HG03442 (cell line): Measurements from ENCODE around the gene CACNA1D.
"Not testable (repeated sequence)": the region's sequence is repeated elsewhere in the genome, so short reads cannot be mapped to it uniquely, and the experiment has no call there.

Experiments
- ATAC-seq: cut with Tn5 transposase; IDR thresholded peaks from one replicate; pipeline ENCODE4 v1.9.1; 2021; ENCODE audit warnings: mild to moderate bottlenecking, moderate library complexity; ENCODE audit not compliant: unreplicated experiment

Gene CACNA1D

DNA sequence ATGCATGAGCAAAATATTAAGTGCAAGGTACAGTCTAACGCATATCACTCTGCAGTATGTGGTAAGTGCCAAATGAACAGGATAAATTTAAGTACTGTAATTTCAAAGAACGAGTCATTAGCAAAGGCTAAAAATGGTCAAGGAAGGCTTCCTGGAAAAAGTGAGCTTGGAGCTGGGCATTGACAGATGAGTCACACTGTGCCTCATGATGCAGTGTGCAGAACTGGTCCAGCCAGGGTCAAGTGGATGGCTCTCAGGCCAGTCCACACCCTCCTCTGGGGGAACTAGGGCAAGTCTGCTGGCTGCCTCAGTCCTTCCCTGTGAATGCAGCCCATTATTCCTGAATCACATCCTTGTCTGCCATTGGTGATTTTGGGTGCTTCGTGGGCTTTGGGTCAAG, 76.3 kb downstream of the CACNA1D start:
- ATAC-seq: no peak

DNA sequence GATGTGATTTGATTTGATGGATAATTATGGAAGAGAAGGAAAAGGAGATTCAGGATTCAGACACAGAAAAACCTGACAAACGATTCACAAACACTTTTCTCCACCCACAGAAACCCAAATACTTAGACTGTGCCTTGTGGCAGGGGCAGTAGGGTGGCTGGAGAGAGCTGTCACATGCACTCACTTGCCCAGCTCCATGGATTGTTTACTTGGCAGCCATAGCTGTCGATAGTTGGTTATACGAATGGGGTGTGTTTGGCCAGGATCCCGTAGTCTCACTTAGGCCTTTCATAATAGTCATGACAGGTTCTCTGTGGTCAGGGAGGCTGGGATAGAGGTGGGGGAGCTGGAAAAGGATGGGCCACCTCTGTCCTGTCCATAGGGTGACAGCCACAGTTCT, 76.9 kb downstream of the CACNA1D start:
- no peak for ATAC-seq

DNA sequence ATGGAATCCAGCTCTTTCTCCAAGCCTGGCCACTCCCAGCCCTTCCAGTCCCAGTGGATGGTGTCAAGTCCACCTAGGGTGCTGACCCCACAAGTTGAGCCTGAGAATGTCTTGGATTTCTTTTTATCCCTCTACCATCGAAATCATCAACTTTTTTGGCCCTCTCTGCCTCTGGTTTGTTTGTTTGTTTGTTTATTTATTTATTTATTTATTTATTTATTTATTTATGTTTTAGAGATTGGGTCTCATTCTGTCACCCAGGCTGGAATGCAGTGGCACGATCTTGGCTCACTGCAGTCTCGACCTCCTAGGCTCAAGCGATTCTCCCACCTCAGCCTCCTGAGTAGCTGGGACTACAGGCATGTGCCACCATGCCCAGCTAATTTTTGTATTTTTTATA, 77.8 kb downstream of the CACNA1D start:
- not testable (repeated sequence) for ATAC-seq

DNA sequence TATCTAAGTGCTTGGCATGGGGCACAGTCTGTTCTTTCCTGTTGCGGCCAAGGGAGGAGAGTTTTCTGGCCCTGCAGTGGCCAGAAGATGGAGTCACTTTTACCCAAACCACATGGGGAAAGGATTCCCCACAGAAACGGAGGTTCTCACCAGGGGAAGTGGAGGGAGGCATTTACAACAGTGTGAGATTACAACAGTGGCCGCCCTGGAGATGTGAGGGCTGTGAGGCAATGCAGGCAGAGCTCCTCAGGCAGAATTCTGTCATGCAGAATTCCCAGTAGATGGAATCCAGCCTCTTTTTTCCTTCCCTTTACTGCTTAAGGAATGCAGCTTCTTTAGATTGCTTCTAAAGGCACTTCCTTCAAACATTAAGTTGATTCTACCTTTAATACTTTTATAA, 83.1 kb downstream of the CACNA1D start:
- ATAC-seq: no peak

DNA sequence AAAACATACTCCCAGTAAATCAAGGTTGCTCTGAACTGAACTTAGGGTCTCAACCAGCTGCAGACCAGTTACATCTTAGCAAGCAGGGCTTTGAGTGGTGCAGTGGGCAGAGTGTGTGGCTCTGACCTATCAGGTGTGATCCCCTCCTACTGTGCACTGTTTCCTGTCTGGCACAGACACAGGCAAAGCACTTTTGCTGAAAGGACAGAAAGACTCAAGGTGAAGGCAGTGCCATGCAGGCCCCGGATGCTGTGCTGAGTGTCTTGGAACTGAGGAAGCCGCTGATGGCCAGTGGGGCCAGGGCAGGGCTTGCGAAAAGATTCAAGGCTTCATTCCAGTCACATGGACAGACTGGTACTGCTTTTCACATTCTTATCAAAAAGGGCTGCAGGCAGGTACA, 85.2 kb downstream of the CACNA1D start:
- no peak for ATAC-seq

DNA sequence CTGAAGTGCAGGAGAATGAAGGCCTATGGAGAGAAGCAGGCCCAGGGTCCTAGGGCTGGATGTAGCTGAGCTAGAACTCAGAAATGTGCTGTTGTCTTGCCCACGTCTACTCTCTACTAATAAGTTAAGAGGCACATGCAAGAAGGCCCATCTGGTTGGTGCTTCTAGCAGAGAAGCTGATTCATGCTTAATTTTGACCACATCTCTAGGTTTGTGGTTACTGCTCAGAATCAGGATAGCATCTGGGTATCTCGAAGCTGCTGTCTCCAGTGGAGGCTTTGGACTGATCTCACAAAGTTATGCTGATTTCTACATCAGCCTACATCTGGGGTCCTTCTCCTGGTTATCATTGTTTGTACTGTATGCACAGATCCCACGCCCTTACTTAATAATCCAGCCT, 87.3 kb downstream of the CACNA1D start:
- peak; percentile 38 for ATAC-seq

DNA sequence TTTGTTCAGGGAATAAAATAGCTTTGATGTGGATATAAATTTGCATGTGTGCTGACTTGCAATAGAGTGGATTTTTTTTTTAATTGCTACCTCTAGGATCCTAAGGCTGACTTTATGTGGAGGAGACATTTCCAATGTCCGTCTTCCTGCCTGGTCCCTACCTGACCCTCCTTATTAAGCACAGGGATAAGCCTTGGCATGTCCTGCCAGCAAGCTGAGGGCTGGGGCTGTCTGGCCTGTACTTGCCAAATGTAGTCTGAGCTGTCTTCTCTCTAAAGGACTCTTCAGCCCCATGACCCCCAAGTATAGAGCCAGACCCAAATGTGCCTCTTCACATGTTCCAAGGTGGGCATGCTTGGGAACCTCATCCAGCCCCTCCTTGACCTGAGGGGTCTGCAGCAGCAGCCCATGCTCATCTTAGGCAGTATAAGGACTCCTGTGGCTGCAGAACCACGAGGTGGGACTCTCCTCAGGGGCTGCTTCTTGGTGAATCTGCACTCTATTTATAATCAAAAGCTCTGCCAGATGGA, 88.8 kb downstream of the CACNA1D start:
- no peak for ATAC-seq

DNA sequence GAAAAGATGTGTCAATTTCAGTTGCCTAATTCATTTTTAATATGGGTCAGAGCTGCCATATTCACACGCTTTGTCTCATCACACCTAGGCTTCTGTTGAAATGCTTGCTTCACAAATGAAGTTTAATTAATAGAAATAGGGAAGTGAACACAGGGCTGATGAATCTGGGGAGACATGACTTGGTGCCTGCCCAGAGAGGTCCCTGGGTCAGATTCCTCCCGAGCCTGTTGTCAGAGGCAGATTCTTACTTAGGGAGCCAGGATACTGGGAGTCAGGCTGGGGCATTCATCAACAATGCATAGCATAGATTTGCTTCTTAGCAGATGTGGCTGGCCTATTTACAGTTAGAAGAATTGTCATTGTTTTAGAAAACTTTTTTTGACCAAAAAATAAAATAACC, 90.6 kb downstream of the CACNA1D start:
- no peak for ATAC-seq

DNA sequence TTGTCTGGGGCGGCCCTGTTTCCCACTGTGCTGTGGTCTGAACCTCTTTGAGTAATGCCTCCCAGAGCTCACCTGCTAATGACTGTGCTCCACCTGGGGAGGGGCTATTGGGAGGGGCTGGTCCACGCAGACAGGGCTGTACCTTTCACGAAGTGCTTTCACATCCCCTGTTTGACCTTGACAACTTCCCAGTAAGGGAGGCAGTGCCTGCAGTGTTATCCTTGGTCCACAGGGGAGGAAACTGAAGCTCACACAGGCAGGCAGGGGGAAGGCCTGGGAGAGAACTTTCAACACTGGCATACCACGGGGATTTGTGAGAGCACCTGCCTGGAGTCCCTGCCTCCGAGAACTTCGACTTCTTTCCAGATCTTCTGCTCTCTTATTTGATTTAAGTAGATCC, 91.2 kb downstream of the CACNA1D start:
- ATAC-seq: no peak

DNA sequence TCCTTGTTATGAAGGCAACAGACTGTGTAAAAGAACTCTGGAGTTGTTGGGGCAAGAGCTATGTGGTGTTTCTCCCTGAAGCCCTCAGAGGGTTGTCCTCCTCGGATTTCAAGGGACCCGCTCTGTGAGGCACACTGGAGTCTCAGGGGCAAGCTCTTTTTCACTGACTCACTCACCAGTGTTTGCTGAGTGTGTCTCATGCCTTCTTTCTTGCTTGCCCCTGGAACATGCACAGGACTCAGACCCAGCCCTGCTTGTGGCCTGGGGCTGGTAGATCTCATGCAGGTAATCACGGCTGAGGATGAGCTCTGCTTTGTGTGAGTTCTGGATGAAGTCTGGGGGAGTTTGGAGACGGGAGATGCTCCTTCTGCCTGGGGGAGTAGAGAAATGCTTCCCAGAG, 93.7 kb downstream of the CACNA1D start:
- ATAC-seq: no peak

DNA sequence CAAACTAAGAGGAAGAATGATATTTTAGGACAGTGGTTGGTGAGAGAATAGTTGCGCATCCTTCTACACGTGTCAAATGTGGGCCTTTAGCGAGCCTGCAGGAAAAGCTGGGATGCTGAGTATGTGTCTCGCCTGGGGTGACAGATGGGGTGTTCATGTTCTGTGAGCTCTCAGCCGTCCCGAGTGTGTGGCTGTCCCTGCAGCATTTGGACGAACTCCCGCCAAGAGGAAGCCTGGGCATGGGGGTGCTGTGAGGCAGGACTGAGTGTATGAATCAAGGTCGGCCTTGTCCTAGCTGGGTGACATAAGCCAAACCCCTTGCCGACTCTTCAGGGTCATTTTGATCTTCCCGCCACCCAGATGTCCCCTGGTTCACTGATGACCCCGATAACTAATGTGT, 94.8 kb downstream of the CACNA1D start:
- no peak for ATAC-seq

DNA sequence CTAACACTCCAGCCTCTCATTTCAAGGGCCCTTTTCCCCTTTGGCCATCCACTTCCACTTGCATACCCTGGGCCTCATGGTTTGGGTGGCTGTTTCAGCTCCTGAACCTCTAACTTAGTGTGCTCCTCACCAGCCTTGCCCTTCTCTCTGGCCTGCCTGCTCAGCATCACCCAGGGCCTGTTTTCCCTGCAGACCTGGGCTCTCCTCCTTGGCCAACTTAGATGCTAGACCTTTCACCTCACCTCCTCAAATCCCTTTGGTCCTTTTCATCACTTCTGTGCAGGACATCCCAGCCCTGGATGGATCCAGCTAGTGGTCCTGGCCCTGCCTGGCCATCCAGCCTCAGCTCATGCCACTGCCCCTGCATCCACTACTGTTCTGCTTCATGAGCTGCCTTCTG, 95.4 kb downstream of the CACNA1D start:
- no peak for ATAC-seq

DNA sequence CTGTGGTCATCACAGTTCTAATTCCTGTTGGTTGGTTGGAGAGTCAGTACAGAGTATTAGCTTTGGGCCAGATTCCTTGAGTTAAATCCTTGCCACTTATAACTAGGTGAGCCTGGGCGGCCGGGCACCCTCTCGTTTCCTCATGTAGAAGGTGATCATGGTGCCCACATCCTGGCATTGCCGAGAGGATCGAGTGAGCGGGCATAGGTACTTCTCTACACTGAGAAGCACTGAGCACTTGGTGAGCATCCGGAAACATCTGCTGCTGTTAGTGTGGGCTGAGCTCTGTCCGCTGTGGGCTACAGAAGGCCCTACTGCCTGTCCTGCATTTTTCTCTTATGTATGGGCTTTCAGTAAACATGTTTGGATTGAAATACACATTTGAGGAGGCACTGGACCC, 96.2 kb downstream of the CACNA1D start:
- ATAC-seq: no peak

DNA sequence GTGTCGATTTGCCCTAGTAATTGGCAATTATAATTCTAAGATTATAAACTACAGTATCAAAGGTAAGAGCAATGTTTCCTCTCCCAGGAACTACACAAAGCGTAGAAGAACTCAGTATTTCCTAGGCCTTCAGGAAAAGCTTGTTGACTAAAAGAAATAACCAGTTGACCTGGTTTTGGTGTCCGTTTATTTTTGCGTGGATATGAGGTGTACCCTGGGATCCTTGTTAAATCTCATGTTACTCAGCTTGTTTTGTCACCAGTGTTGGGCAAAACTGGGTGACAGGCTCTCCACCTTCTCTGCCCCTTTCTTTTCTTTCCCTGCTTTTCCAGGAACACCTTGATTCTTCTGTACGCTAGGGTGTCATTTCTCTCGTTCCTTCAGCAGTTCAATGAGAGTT, 97.2 kb downstream of the CACNA1D start:
- ATAC-seq: no peak

DNA sequence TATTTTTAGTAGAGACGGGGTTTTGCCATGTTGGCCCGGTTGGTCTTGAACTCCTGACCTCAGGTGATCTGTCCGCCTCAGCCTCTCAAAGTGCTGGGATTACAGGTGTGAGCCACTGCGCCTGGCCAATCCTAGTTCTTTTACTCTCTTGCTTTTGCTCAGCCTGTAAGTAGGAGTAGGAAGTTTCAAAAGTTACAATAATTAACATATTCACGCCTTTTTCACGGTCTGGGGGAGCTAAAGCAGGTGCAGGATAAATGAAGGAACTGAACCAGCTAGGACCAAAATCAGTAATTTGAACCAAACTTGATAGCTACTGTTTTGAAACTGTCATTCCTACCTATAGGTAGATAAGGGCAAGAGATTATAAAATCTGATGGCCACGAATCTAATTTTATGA, 98.5 kb downstream of the CACNA1D start:
- ATAC-seq: no peak

DNA sequence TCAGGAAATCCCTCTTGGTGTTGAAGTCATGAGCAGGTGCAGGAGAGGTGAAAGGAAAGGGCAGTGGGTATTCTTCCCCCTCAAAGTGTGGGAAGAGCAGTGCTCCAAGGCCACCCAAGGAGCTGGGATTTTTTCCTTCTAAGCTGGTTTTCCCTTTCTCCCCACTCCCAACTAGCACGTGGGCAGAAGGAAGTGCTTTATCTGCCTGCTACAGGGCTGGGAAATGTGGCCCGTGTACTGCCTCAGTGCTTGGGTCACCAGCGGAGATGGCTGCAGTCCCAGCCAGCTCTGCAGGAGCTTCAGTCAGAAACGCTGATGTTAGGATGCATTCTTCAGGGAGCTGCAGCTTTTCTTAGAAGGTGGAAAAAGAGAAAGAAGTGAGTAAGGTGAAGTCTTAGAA, 99.2 kb downstream of the CACNA1D start:
- ATAC-seq: no peak

DNA sequence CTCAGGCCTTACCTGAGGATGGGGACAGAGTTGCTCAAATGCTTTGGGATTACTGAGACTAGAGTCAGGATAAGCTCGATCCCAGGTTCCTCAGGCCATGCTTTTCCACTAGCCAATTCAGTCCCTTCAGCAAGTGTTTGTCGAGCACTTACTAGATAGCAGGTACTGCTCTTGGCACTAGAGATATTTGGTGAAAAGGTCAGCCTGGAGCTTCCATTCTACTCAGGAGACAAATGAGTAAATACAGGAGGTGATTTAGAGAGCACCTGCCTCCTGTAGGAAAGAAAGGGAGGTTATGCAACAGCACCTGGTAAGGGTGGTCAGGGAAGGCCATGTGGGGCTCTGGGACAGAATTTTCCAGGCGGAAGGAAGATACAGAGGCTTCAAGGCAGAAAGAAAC, 99.9 kb downstream of the CACNA1D start:
- ATAC-seq: no peak

DNA sequence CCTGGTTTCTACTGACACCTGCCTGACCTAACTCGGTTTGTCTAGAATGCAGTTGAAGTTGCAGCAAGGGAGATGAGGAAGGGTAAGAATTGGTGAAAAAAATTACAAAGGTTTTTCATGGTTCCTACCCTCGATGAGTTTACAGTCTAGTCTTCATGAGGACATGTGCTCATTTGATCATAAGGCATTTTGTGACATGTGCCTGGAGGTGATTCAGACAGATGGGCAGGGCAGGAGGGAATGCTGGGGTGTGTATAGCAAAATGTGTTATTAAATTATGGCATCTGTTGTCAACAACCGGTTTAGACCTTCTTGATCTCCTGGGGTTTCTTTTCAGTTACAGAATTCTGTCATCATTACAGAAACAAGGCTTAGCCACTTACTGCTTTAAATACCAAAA, 101.2 kb downstream of the CACNA1D start:
- ATAC-seq: no peak

DNA sequence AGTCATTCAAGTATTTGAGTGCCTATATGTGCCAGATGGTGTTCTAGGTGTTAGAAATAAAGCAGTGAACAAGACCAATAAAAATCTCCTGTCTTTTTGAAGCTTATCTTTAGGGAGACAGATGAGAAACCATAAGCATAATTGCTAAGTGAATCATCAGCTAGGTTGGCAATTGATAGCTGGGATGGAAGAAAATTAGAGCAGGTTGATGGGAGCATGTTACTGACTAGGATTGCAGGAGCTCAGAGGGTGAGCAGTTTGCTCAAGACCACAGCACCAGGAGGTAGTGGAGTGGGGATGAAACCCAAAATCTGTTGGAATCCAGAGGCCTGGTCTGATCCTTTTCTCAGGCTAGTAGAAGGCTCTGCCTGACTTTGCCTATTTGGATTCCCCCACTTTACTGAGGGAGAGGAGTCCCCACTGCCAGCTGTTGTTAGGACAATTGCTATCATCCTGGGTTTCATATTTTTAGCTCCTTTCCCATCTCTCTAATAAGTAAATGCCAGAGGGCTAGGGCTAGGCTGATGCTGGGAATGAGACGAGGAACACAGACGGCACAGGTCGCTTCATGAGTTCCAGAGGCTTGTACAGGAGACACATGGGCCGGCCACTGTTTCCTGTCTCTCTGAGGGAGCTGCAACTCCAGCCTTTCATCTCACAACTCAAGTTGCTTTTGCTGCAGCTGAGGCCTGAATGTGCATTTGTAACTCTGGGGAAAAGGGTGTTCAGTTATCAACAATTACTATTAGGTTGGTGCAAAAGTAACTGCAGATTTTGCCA, 102.9 kb downstream of the CACNA1D start:
- no peak for ATAC-seq

DNA sequence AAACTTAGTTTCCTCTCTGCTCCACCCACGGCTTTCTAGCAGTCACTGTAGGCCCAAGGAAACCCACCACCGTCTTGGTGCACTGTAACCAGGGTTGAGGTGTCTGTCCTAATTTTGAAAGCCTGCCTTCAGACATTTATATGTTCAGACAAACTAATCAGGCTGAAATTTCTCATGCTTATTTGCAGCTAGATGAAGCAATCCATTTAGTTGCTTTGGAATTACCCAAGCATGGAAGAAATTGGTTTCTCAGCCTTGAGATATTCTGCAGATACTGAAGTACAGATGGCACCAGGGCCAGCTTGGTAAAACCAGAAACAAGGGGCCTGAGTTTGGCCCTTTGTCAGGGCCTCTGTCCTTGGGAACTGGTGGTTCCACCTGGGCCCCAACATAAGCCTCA, 105.4 kb downstream of the CACNA1D start:
- no peak for ATAC-seq

DNA sequence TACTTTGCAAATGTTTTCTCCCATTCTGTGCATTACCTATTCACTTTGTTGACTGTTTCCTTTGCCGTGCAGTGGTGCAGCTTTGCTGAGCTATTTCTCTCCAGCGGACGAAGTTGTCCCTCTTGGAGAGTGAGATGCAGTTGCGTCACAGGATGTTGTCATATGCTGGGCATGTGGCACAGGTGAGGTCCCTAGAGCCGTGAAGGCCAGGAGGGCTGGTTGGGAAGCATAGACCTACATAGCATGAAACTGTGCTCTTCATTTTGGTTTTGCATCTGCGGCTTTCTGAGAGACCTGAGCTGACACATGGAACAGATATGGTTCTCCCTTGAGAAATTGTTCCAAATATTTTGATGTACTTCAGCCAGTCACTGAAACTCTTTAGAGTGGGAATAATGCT, 108.5 kb downstream of the CACNA1D start:
- ATAC-seq: no peak

DNA sequence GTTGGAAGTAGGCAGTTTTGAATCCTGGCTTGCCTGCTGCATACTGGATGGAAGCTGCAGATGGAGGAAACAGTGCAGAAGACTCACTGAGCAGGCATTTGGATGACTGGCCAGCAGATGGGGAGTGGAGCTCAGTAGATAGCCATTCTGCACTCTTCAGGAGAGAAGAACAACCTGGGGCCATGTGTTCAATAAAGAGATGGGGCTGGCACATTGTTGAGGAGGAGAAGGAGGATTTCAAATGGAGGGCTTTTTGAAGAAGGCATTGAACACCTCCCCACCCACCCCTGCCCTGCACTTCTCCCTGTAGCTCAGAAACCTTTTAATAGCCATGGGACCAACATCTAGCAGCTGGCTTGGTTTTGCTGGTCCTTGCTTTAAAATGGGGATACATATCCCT, 109.8 kb downstream of the CACNA1D start:
- ATAC-seq: no peak

DNA sequence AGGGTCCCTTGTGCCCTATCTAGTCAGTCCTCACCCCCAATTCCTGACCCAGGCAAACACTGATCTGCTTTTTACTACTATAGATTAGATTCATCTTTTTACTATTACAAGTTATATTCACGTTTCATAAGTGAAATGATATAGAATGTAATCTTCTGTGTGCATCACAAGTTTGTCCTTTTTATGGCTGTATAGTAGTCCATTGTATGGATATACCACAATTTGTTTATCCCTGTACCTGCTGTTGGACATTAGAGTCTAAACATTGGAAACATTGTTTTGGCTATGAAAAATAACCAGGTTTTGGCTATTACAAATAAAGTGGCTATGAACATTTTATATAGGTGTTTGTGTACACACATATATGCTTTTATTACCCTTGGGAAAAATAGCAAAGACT, 112.4 kb downstream of the CACNA1D start:
- no peak for ATAC-seq
